ENCODE data around the gene ADAMTS2. TPM values are rescaled to one million over a fixed set of nuclear protein-coding genes. Genes with fewer than 3 reads are reported as not detected.

The ADAMTS2 gene
- total RNA-seq, 1 donor from 2014 or later: 18.8 TPM

GRCh38 chr5:179201986-179202385 is 143.3 kb downstream of the ADAMTS2 start:
- Mint-ChIP-seq H3K9me3 (ENCODE audit: unreplicated experiment) (no peaks in the 10 kb centered on the region), H3K4me3 (ENCODE audit: unreplicated experiment) (no peak overlapping the region), H3K4me1 (ENCODE audit: low read depth, unreplicated experiment) (peaks cover 4% of the 10 kb centered on the region), H3K36me3 (ENCODE audit: low read depth, unreplicated experiment) (peaks cover 1% of the 10 kb centered on the region), H3K27me3 (ENCODE audit: low read depth, unreplicated experiment) (peaks cover 5% of the 10 kb centered on the region), H3K27ac (ENCODE audit: unreplicated experiment) (no peak overlapping the region)
- Histone ChIP-seq H3K27ac (ENCODE audit: low read depth, low read length) (no peak overlapping the region), H3K79me2 (ENCODE audit: insufficient read depth, low read length) (no peaks in the 10 kb centered on the region), H3K4me3 (ENCODE audit: insufficient read depth, low read depth, low read length) (no peak overlapping the region), H3K9ac (ENCODE audit: low read length) (no peak overlapping the region), H3K9me3 (ENCODE audit: insufficient read depth, low read depth, low read length) (no peaks in the 10 kb centered on the region), H3K4me1 (ENCODE audit: insufficient read depth, low read length) (no peaks in the 10 kb centered on the region), H2AFZ (ENCODE audit: low read depth, low read length) (no peak overlapping the region), H3K4me2 (ENCODE audit: low read length) (no peak overlapping the region), H3K27me3 (ENCODE audit: insufficient read depth, low read length) (no peaks in the 10 kb centered on the region), H4K20me1 (ENCODE audit: insufficient read depth, low read length) (no peaks in the 10 kb centered on the region), H3K36me3 (ENCODE audit: insufficient read depth, low read length) (no peaks in the 10 kb centered on the region)
- DNase-seq (ENCODE audit: low read depth) (no peak), FAIRE-seq (no peak)
- no peak for TF ChIP-seq EZH2 (IDR thresholded peaks at IDR 0.05; ENCODE audit: insufficient read depth, low read length)
- TF ChIP-seq CTCF (IDR thresholded peaks at IDR 0.05; ENCODE audit: insufficient read depth, low read depth, low read length): no peak

- no peaks in the 10 kb centered on the region for H4K20me1 ChIP-seq (ENCODE audit: insufficient read depth, low read length)
- H3K4me1 ChIP-seq (ENCODE audit: insufficient read depth, low read length): no peaks in the 10 kb centered on the region
- no peak overlapping the region for H2AFZ ChIP-seq (ENCODE audit: low read depth, low read length)
- no peak overlapping the region for H3K9ac ChIP-seq (ENCODE audit: low read length)
- Mint-ChIP-seq H3K4me3 (ENCODE audit: unreplicated experiment) (no peak overlapping the region), H3K9me3 (ENCODE audit: unreplicated experiment) (no peaks in the 10 kb centered on the region), H3K27ac (ENCODE audit: unreplicated experiment) (no peak overlapping the region), H3K36me3 (ENCODE audit: low read depth, unreplicated experiment) (peaks cover 5% of the 10 kb centered on the region), H3K27me3 (ENCODE audit: low read depth, unreplicated experiment) (peaks cover 9% of the 10 kb centered on the region), H3K4me1 (ENCODE audit: low read depth, unreplicated experiment) (no peaks in the 10 kb centered on the region)
- DNase-seq (ENCODE audit: low read depth) (no peak), FAIRE-seq (no peak)
- no peak overlapping the region for H3K27ac ChIP-seq (ENCODE audit: low read depth, low read length)
- H3K36me3 ChIP-seq (ENCODE audit: insufficient read depth, low read length): no peaks in the 10 kb centered on the region
- H3K27me3 ChIP-seq (ENCODE audit: insufficient read depth, low read length): no peaks in the 10 kb centered on the region
- no peak for TF ChIP-seq EZH2 (IDR thresholded peaks at IDR 0.05; ENCODE audit: insufficient read depth, low read length)
- no peak for TF ChIP-seq CTCF (IDR thresholded peaks at IDR 0.05; ENCODE audit: insufficient read depth, low read depth, low read length)
- H3K4me3 ChIP-seq (ENCODE audit: insufficient read depth, low read depth, low read length): no peak overlapping the region
- H3K9me3 ChIP-seq (ENCODE audit: insufficient read depth, low read depth, low read length): no peaks in the 10 kb centered on the region
- H3K79me2 ChIP-seq (ENCODE audit: insufficient read depth, low read length): no peaks in the 10 kb centered on the region
- H3K4me2 ChIP-seq (ENCODE audit: low read length): no peak overlapping the region
These were observed 146.0 kb downstream of the ADAMTS2 start for GRCh38 chr5:179199246-179199645.

- Histone ChIP-seq H3K36me3 (ENCODE audit: insufficient read depth, low read length) (no peaks in the 10 kb centered on the region), H4K20me1 (ENCODE audit: insufficient read depth, low read length) (no peaks in the 10 kb centered on the region), H3K27ac (ENCODE audit: low read depth, low read length) (no peak overlapping the region), H3K9ac (ENCODE audit: low read length) (no peak overlapping the region), H3K79me2 (ENCODE audit: insufficient read depth, low read length) (no peaks in the 10 kb centered on the region), H3K4me3 (ENCODE audit: insufficient read depth, low read depth, low read length) (no peak overlapping the region), H3K4me2 (ENCODE audit: low read length) (no peak overlapping the region), H3K4me1 (ENCODE audit: insufficient read depth, low read length) (no peaks in the 10 kb centered on the region), H2AFZ (ENCODE audit: low read depth, low read length) (no peak overlapping the region), H3K27me3 (ENCODE audit: insufficient read depth, low read length) (no peaks in the 10 kb centered on the region), H3K9me3 (ENCODE audit: insufficient read depth, low read depth, low read length) (no peaks in the 10 kb centered on the region)
- Mint-ChIP-seq H3K27me3 (ENCODE audit: low read depth, unreplicated experiment) (peaks cover 9% of the 10 kb centered on the region), H3K9me3 (ENCODE audit: unreplicated experiment) (no peaks in the 10 kb centered on the region), H3K4me1 (ENCODE audit: low read depth, unreplicated experiment) (no peaks in the 10 kb centered on the region), H3K4me3 (ENCODE audit: unreplicated experiment) (no peak overlapping the region), H3K36me3 (ENCODE audit: low read depth, unreplicated experiment) (peaks cover 5% of the 10 kb centered on the region), H3K27ac (ENCODE audit: unreplicated experiment) (no peak overlapping the region)
- DNase-seq (ENCODE audit: low read depth): no peak
- TF ChIP-seq EZH2 (IDR thresholded peaks at IDR 0.05; ENCODE audit: insufficient read depth, low read length) (no peak), CTCF (IDR thresholded peaks at IDR 0.05; ENCODE audit: insufficient read depth, low read depth, low read length) (no peak)
- no peak for FAIRE-seq
These were observed 146.4 kb downstream of the ADAMTS2 start for GRCh38 chr5:179198825-179199224.

Measured in astrocyte (in vitro differentiated cells and primary cell).